ENCODE data around the gene TIGD2.

TIGD2 gene

DNA sequence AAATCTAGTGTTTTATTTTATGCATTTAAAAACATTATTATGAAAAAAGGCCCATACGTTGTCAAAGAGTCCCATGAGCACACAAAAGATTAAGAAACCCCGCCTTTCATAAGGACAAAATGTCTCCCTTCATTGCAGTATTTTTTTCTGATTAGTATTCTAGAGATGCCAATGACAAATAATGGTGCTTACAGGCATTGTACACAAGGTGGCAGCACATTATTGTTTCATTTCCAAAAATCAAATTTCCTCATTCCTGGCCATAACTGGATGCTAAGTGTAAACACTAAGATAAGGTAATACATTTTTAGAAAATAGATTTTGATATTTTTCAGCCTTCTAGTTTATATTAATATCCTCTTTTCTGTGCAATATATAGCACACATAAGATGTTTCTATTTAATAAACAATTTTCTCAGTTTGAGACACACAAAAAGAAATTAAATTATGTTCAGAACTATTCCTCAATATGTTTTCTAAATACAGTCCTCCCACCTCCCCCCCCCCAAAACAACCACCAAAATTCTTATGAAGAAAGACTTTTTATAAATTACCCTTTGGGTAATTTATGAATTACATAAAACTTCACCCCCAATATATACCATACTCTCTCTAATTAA, 47.7 kb downstream of the TIGD2 start:
- ATAC-seq = peak; percentile 81
- TF ChIP-seq ZC3H10 (CRISPR knock-in tag; IDR thresholded peaks at IDR 0.05) (no peak), SNAI2 (CRISPR knock-in tag; IDR thresholded peaks at IDR 0.05) (0 out of 2 replicates have a peak, but pooled peaks have one; percentile 49)

DNA sequence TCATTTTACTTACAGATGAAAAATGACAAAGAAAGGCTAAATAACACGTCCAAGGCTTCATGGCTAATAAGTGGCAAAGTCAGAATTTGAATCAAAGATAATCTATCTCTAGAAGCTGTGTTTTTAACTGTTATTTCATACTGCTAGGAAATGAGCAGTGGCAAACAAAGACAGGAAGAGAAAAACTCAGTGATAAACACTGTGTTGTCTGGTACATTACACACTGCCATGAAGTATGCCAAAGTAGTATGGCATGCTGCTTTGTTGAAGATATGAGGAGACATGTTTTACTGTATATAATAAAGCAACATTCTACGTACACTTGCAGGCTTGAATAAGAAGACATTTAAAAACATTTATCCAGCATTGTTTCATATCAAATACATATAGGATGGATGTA, 49.5 kb downstream of the TIGD2 start:
- TF ChIP-seq, protein P1, sequence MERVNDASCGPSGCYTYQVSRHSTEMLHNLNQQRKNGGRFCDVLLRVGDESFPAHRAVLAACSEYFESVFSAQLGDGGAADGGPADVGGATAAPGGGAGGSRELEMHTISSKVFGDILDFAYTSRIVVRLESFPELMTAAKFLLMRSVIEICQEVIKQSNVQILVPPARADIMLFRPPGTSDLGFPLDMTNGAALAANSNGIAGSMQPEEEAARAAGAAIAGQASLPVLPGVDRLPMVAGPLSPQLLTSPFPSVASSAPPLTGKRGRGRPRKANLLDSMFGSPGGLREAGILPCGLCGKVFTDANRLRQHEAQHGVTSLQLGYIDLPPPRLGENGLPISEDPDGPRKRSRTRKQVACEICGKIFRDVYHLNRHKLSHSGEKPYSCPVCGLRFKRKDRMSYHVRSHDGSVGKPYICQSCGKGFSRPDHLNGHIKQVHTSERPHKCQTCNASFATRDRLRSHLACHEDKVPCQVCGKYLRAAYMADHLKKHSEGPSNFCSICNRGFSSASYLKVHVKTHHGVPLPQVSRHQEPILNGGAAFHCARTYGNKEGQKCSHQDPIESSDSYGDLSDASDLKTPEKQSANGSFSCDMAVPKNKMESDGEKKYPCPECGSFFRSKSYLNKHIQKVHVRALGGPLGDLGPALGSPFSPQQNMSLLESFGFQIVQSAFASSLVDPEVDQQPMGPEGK (CRISPR knock-in tag; IDR thresholded peaks at IDR 0.05; ENCODE audit: borderline replicate concordance) = no peak
- TF ChIP-seq RARB (CRISPR knock-in tag; IDR thresholded peaks at IDR 0.05) (no peak), TOX (CRISPR knock-in tag; IDR thresholded peaks at IDR 0.05; ENCODE audit: borderline replicate concordance) (no peak), OSR1 (CRISPR knock-in tag; IDR thresholded peaks at IDR 0.05) (no peak)
- TF ChIP-seq, protein P2, sequence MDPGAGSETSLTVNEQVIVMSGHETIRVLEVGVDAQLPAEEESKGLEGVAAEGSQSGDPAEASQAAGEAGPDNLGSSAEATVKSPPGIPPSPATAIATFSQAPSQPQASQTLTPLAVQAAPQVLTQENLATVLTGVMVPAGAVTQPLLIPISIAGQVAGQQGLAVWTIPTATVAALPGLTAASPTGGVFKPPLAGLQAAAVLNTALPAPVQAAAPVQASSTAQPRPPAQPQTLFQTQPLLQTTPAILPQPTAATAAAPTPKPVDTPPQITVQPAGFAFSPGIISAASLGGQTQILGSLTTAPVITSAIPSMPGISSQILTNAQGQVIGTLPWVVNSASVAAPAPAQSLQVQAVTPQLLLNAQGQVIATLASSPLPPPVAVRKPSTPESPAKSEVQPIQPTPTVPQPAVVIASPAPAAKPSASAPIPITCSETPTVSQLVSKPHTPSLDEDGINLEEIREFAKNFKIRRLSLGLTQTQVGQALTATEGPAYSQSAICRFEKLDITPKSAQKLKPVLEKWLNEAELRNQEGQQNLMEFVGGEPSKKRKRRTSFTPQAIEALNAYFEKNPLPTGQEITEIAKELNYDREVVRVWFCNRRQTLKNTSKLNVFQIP (CRISPR knock-in tag; IDR thresholded peaks at IDR 0.05; ENCODE audit: borderline replicate concordance, low read depth) = no peak
- no peak for ATAC-seq

GRCh38 chr4:89161841-89162240, 50.5 kb downstream of the TIGD2 start:
- TF ChIP-seq, protein P3, sequence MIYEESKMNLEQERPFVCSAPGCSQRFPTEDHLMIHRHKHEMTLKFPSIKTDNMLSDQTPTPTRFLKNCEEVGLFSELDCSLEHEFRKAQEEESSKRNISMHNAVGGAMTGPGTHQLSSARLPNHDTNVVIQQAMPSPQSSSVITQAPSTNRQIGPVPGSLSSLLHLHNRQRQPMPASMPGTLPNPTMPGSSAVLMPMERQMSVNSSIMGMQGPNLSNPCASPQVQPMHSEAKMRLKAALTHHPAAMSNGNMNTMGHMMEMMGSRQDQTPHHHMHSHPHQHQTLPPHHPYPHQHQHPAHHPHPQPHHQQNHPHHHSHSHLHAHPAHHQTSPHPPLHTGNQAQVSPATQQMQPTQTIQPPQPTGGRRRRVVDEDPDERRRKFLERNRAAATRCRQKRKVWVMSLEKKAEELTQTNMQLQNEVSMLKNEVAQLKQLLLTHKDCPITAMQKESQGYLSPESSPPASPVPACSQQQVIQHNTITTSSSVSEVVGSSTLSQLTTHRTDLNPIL (CRISPR knock-in tag; IDR thresholded peaks at IDR 0.05; ENCODE audit: low read depth) = no peak
- TF ChIP-seq, protein P1 (CRISPR knock-in tag; IDR thresholded peaks at IDR 0.05; ENCODE audit: borderline replicate concordance) = no peak
- TF ChIP-seq TSHZ2 (CRISPR knock-in tag; IDR thresholded peaks at IDR 0.05) (no peak), ZNF70 (CRISPR knock-in tag; IDR thresholded peaks at IDR 0.05) (no peak), ISL1 (CRISPR knock-in tag; IDR thresholded peaks at IDR 0.05) (no peak), OSR1 (CRISPR knock-in tag; IDR thresholded peaks at IDR 0.05) (no peak), ESRRG (CRISPR knock-in tag; IDR thresholded peaks at IDR 0.05) (no peak), ZC3H10 (CRISPR knock-in tag; IDR thresholded peaks at IDR 0.05) (no peak), ZFP3 (CRISPR knock-in tag; IDR thresholded peaks at IDR 0.05) (no peak), TOX (CRISPR knock-in tag; IDR thresholded peaks at IDR 0.05; ENCODE audit: borderline replicate concordance) (no peak), ZFP30 (CRISPR knock-in tag; IDR thresholded peaks at IDR 0.05) (no peak), CSDC2 (CRISPR knock-in tag; IDR thresholded peaks at IDR 0.05) (no peak), RARB (CRISPR knock-in tag; IDR thresholded peaks at IDR 0.05) (no peak), ARNTL (CRISPR knock-in tag; IDR thresholded peaks at IDR 0.05; ENCODE audit: borderline replicate concordance, low read depth) (no peak)
- TF ChIP-seq, protein P2 (CRISPR knock-in tag; IDR thresholded peaks at IDR 0.05; ENCODE audit: borderline replicate concordance, low read depth) = no peak
- ATAC-seq = no peak

Data from SK-N-SH treated with all-trans-retinoic acid at 6 μM for 48 hours (cell line).